Activated T-helper 1 cell treated with Interleukin-2 at 50 U/mL for 16 hours (primary cell): ENCODE results near the gene CD226.
"Not testable (repeated sequence)": the region's sequence is repeated elsewhere in the genome, so short reads cannot be mapped to it uniquely, and the experiment has no call there.

Experiments
- DNase-seq: peaks from one replicate; pipeline ENCODE4 v3.0.0-alpha.2; 2020; ENCODE audit warnings: low read depth

Gene CD226

GRCh38 chr18:69872661-69873060 lies 75.0 kb downstream of the CD226 start:
- DNase-seq, result no peak

- DNase-seq, result no peak
Observed at GRCh38 chr18:69871363-69871762, 76.3 kb downstream of the CD226 start.

GRCh38 chr18:69870736-69871135 lies 76.9 kb downstream of the CD226 start:
- DNase-seq, result no peak

- DNase-seq, result no peak
Observed at GRCh38 chr18:69866212-69866611, 81.5 kb downstream of the CD226 start.

- no peak for DNase-seq
Observed at GRCh38 chr18:69865776-69866175, 81.9 kb downstream of the CD226 start.

GRCh38 chr18:69864802-69865201 lies 82.9 kb downstream of the CD226 start:
- DNase-seq, result not testable (repeated sequence)

GRCh38 chr18:69858897-69859296 lies 88.8 kb downstream of the CD226 start:
- DNase-seq, result no peak

- DNase-seq, result no peak
Observed at GRCh38 chr18:69854455-69854854, 93.2 kb downstream of the CD226 start.

- no peak for DNase-seq
Observed at GRCh38 chr18:69853051-69853450, 94.6 kb downstream of the CD226 start.

GRCh38 chr18:69845593-69846506 lies 101.8 kb downstream of the CD226 start:
- DNase-seq, result no peak

- DNase-seq, result no peak
Observed at GRCh38 chr18:69844656-69845055, 103.0 kb downstream of the CD226 start.

GRCh38 chr18:69843015-69843414 lies 104.7 kb downstream of the CD226 start:
- no peak for DNase-seq

GRCh38 chr18:69841117-69841516 lies 106.6 kb downstream of the CD226 start:
- no peak for DNase-seq

- no peak for DNase-seq
Observed at GRCh38 chr18:69840445-69840844, 107.2 kb downstream of the CD226 start.

GRCh38 chr18:69840001-69840400 lies 107.7 kb downstream of the CD226 start:
- DNase-seq, result no peak

- no peak for DNase-seq
Observed at GRCh38 chr18:69839497-69839896, 108.2 kb downstream of the CD226 start.

GRCh38 chr18:69838620-69839411 lies 108.9 kb downstream of the CD226 start:
- DNase-seq, result no peak

- DNase-seq, result no peak
Observed at GRCh38 chr18:69838003-69838402, 109.7 kb downstream of the CD226 start.

GRCh38 chr18:69834980-69835379 lies 112.7 kb downstream of the CD226 start:
- not testable (repeated sequence) for DNase-seq

GRCh38 chr18:69830189-69830588 lies 117.5 kb downstream of the CD226 start:
- DNase-seq, result no peak

GRCh38 chr18:69820538-69820937 lies 127.1 kb downstream of the CD226 start:
- no peak for DNase-seq

- no peak for DNase-seq
Observed at GRCh38 chr18:69819460-69819859, 128.2 kb downstream of the CD226 start.

- DNase-seq, result no peak
Observed at GRCh38 chr18:69817335-69817940, 130.2 kb downstream of the CD226 start.
